Measurements from ENCODE around the gene PHACTR1.
"Not testable (repeated sequence)": the region's sequence is repeated elsewhere in the genome, so short reads cannot be mapped to it uniquely, and the experiment has no call there.

The PHACTR1 gene

DNA sequence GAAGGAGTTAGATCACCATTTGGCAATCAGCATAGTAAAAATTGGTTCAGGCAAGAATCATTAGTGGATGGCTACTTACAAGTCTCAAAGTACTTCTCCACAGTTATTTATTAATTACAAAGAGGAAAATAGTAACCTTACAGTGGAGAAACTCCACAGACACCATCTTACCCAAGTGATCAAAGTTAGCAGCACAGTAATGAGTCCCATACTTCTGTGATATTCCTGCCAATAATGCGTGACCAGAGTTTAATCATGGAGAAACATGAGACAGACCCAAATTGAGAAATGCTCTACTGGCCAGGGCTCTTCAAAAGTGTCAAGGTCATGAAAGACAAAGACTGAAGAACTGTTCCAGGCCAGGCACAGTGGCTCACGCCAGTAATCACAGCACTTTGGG lies 602.3 kb downstream of the PHACTR1 start:
- Mint-ChIP-seq H3K27ac (no peak overlapping the region), H3K4me1 (ENCODE audit: low read depth) (no peaks in the 10 kb centered on the region), H3K27me3 (no peaks in the 10 kb centered on the region), H3K36me3 (ENCODE audit: low read depth) (peaks cover 78% of the 10 kb centered on the region), H3K4me3 (no peak overlapping the region), H3K9me3 (no peaks in the 10 kb centered on the region)

DNA sequence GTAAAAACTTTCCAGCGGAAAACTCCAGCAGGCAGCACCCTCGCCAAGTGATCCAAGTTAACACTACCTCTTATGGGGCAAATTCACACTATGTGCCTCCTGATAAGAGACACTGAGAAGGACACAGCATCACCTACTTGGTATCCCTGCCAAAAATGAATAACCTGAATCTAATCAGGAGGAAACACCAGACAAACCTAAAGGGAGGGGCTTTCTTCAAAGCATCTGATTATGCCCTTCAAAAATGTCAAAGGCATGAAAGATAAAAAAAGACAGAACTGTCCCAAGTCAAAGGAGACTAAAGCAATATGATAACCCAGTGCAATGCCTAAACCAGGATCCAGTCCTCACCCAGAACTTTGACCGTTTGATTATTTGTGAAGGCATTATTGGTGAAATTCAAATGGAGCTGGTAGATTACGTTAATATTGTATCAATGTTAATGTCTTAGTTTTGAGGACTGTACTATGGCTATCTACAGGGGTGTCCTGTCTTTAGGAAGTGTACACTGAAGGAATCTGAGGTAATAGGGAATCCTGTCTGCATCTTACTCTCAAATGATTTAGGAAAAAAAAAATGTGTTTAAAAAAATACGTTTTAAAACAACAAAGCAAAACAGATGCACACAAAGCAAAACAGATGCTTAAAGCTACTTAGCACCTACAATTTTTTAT lies 603.5 kb downstream of the PHACTR1 start:
- H3K9me3 Mint-ChIP-seq, result no peaks in the 10 kb centered on the region
- H3K36me3 Mint-ChIP-seq (ENCODE audit: low read depth), result peaks cover 80% of the 10 kb centered on the region
- H3K4me1 Mint-ChIP-seq (ENCODE audit: low read depth), result no peaks in the 10 kb centered on the region
- H3K4me3 Mint-ChIP-seq, result no peak overlapping the region
- no peak overlapping the region for H3K27ac Mint-ChIP-seq
- H3K27me3 Mint-ChIP-seq, result no peaks in the 10 kb centered on the region

DNA sequence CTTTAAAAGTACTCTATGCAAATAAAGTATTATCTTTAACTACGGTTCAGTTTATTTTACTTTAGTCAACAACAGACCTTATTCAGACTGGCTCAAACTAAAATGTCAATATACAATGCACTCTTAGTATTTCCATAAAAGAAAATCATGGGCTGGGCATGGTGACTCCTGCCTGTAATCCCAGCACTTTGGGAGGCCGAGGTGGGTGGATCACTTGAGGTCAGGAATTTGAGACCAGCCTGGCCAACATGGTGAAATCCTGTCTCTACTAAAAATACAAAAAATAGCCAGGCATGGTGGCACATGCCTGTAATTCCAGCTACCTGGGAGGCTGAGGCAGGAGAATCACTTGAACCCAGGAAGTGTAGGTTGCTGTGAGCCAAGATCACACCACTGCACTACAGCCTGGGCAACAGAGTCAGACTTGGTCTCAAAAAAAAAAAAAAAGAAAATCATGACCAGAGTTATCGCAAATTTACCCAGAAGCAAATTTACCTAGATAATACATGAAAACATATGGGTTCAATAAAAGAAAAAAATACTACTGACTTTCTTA lies 609.5 kb downstream of the PHACTR1 start:
- Mint-ChIP-seq H3K4me3 (peak overlapping the region; percentile 94), H3K4me1 (ENCODE audit: low read depth) (peaks cover 32% of the 10 kb centered on the region), H3K27ac (peak overlapping the region; percentile 37), H3K36me3 (ENCODE audit: low read depth) (peaks cover 34% of the 10 kb centered on the region)
- not testable (repeated sequence) for H3K27me3 Mint-ChIP-seq, H3K9me3 Mint-ChIP-seq

DNA sequence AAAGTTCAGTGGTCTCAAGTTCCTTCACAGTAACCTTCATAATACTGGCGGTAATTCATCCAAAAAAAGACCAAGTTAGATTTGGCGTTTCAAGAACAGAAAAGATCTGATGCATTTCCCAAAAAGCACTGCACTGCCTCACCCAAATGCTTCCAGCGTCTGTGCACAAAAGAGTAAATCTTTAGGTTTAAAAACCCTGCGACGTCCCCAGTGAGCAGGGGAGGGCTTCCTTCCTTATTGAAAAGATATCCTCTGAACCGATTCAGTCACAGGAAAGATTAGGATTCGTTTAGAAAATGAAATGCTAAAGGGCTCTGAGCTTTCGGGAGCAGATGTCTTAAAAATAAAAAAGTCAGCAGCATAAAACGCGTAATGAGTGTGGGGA lies 611.1 kb downstream of the PHACTR1 start:
- H3K27me3 Mint-ChIP-seq, result no peaks in the 10 kb centered on the region
- peak overlapping the region; percentile 86 for H3K27ac Mint-ChIP-seq
- H3K36me3 Mint-ChIP-seq (ENCODE audit: low read depth), result peaks cover 22% of the 10 kb centered on the region
- H3K4me1 Mint-ChIP-seq (ENCODE audit: low read depth), result peaks cover 32% of the 10 kb centered on the region
- H3K4me3 Mint-ChIP-seq, result peak overlapping the region; percentile 94
- no peaks in the 10 kb centered on the region for H3K9me3 Mint-ChIP-seq

DNA sequence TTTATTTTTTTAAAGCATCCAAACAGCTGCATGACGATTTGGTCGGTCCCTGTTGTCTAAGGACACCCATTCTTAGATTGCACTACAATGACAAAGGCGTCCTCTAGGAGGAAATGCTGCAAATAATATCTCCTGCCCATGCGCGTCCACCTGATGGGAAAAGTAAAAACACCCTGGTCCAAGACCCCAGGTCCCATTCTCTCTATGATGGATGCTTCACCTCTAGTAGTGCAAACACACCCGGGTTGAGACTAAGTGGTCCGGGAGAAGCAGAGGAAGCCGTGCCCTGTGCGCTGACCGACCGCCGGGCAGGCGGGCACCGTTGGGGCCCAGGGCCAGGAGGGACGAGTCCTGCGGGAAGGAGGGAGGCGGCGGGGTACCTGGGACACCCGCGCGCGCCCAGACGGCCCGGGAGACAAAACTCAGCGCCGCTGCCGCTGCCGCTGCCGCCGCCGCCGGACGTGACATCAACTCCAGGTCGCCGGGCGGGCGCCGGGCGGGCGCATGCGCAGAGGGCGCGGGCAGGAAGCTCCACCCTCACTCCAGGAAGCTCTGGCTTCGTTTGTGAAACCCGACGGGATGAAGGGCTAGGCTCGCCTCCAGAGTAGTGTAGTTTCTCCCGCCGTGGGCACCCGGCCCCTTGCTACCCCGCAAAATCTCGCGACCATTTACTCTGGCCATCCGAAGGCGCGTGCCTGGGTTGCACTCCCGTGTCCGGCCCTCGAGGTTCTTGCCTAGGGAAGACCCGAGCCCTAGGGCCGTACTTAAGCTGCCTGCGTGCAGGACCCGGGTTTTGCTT lies 611.7 kb downstream of the PHACTR1 start, which contains the start of gene TBC1D7:
TSS of gene TBC1D7 (minus strand) at position 462 of the 799 bp plus-strand sequence. CDS start 1,639 bp downstream, outside the sequence.
- Mint-ChIP-seq H3K9me3 (no peaks in the 10 kb centered on the region), H3K27me3 (no peaks in the 10 kb centered on the region), H3K27ac (peak within 1 kb of the TSS; percentile 95), H3K4me3 (peak within 1 kb of the TSS; percentile 94), H3K4me1 (ENCODE audit: low read depth) (peaks cover 32% of the 10 kb centered on the region), H3K36me3 (ENCODE audit: low read depth) (peaks cover 19% of the 10 kb centered on the region)

DNA sequence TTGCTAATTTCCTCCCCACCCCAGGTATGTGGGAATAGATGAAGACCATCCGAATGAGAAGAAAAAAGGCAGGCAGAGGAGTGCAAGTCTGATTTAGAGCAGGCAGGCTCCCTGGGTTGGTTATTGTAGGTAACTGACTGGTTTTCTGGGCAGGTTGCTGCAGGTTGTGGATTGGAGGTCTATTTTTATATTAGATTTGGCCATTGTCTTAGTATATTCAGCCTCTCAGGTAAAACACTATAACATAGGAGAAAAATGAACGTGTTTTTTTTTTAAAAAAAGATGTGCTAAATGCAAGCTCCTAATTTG lies 612.3 kb downstream of the PHACTR1 start:
- peak overlapping the region; percentile 95 for H3K27ac Mint-ChIP-seq

DNA sequence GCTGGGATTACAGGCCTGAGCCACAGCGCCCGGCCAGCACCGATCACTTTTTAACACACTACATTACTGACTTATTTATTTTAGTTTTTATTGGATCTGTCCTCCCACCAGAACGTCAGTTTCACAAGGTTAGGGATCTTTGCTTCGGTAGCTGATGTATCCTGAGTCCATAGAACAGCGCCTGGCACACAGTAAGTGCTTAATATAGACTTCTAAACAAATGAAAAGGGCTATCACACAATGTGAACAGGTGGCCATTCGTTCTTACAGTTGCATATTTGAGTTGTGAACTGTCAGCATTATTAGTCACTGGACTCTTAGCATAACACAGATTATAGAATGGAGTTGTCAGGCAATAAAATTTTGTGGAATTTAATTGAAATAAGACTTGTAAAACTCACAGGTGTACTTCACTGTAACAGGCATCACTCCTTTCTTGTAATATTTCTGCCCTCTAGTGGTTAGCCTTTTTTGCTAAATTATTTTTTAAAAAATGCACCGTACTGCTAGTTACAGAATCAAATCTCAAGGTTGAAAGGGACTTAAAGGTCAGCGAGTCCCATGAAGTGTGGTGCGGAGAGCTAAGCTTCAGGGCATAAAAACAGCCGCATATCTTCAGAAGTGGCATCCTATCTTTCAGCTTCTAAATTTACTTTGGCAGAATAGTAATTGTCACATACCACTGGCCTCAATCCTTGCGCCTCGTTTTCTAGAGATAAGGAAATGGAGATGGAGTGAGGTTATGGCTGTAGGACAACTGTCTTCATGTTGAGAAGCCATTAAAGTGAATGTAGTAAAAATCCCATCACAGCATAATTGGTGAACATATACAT lies 615.2 kb downstream of the PHACTR1 start:
- Mint-ChIP-seq H3K9me3 (no peaks in the 10 kb centered on the region), H3K27me3 (no peaks in the 10 kb centered on the region), H3K4me3 (no peak overlapping the region), H3K27ac (no peak overlapping the region), H3K36me3 (ENCODE audit: low read depth) (no peaks in the 10 kb centered on the region), H3K4me1 (ENCODE audit: low read depth) (peaks cover 33% of the 10 kb centered on the region)

More for the DNA sequence above, 612.3 kb downstream of the PHACTR1 start:
- peak overlapping the region; percentile 94 for H3K4me3 Mint-ChIP-seq
- no peaks in the 10 kb centered on the region for H3K27me3 Mint-ChIP-seq
- peaks cover 32% of the 10 kb centered on the region for H3K4me1 Mint-ChIP-seq (ENCODE audit: low read depth)
- H3K9me3 Mint-ChIP-seq, result no peaks in the 10 kb centered on the region
- H3K36me3 Mint-ChIP-seq (ENCODE audit: low read depth), result peaks cover 13% of the 10 kb centered on the region

DNA sequence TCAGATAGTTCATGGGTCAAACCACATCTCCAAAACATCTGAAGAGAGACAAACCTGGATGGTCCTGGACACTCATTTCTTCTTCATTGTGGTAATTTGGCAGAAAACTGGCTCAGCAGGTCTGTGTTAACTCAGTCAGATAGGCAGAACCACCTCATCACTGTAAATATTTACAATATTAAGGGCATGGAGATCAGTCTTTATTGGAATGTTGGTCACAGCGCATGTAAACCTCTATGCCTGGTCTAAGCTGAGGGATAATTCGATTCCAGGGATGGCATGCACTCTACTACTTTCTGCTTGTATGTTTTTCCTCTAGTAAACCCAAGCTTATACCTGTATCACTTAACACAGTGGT lies 615.8 kb downstream of the PHACTR1 start:
- H3K9me3 Mint-ChIP-seq, result no peaks in the 10 kb centered on the region
- H3K27me3 Mint-ChIP-seq, result no peaks in the 10 kb centered on the region
- H3K4me3 Mint-ChIP-seq, result no peak overlapping the region
- H3K36me3 Mint-ChIP-seq (ENCODE audit: low read depth), result no peaks in the 10 kb centered on the region
- peaks cover 30% of the 10 kb centered on the region for H3K4me1 Mint-ChIP-seq (ENCODE audit: low read depth)
- no peak overlapping the region for H3K27ac Mint-ChIP-seq

DNA sequence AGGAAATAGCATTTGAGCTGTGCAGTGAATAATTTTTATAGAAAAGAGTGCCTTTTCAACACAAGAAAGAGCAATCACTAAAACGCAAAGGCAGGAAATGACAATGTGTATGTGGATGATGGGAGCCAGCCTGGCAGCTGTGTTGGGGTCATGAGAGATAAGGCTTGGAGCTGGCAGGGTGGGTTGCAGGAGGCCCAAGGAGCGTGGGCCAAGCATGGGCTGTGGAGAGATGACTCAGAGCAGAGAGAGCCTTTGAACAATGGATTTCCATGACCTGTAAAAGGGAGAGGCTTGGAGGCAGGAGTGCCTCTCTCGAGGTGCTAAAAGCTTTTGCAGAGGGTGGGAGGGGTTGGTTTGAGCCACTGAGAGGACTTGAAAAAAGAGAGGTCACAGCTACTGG lies 618.4 kb downstream of the PHACTR1 start:
- Mint-ChIP-seq H3K36me3 (ENCODE audit: low read depth) (no peaks in the 10 kb centered on the region), H3K27ac (no peak overlapping the region), H3K9me3 (no peaks in the 10 kb centered on the region), H3K4me1 (ENCODE audit: low read depth) (peaks cover 21% of the 10 kb centered on the region), H3K27me3 (no peaks in the 10 kb centered on the region), H3K4me3 (no peak overlapping the region)

DNA sequence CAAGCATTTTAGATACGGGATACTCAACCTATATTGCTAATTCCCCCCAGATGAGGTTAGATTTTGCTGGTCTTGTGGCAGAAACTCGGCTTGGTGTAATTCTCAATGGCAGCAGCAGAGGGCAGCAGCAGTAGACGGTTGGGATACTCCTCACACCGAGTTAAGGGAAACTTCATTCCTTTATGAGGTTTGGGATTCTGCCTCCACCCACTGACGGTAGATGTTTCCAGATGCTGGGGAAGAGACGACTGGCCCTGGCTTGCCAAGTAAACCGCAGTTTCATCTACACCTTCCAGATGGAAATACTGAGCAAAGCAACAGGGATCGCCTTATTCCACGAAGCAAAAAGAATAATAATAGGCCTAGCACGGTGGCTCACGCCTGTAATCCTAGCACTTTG lies 620.0 kb downstream of the PHACTR1 start:
- no peaks in the 10 kb centered on the region for H3K36me3 Mint-ChIP-seq (ENCODE audit: low read depth)
- H3K4me3 Mint-ChIP-seq, result no peak overlapping the region
- peaks cover 31% of the 10 kb centered on the region for H3K4me1 Mint-ChIP-seq (ENCODE audit: low read depth)
- peaks cover under 1% of the 10 kb centered on the region for H3K9me3 Mint-ChIP-seq
- peak overlapping the region; percentile 28 for H3K27ac Mint-ChIP-seq
- no peaks in the 10 kb centered on the region for H3K27me3 Mint-ChIP-seq

DNA sequence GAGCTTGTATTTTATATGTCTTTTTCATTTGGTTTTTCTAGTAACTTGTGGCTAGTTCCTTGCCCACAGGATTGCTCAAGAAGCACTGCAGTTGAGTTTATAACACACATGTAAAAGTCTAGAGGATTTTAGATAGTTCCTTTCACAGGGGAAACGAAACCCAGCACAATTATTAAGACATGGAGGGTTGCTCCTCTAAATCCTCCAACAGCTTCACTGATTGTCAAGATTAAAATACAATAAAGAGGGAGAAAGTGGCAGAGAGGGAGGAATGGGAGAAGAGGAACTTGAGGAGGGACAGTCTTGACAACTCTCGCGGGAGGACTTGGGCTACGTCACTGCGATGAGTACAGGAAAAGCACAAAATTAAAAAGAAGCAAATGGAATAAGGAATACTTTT lies 621.5 kb downstream of the PHACTR1 start:
- Mint-ChIP-seq H3K4me3 (no peak overlapping the region), H3K27ac (no peak overlapping the region), H3K9me3 (peaks cover 12% of the 10 kb centered on the region), H3K36me3 (ENCODE audit: low read depth) (peaks cover 6% of the 10 kb centered on the region), H3K27me3 (no peaks in the 10 kb centered on the region), H3K4me1 (ENCODE audit: low read depth) (peaks cover 31% of the 10 kb centered on the region)
